Fibroblast of the aortic adventitia (primary cell): ENCODE data around the gene LBR. TPM values are rescaled to one million over a fixed set of nuclear protein-coding genes. Genes with fewer than 3 reads are reported as not detected.

Experiments
- DNase-seq: peaks from one replicate; pipeline ENCODE4 v3.0.0-alpha.2; 2010; ENCODE audit warnings: low read depth
- H3K4me3 ChIP-seq: 2 replicates; pipeline ENCODE4 v1.5.1; 2011; ENCODE audit warnings: low read depth, mild to moderate bottlenecking, control low read depth, low read length, moderate library complexity
- total RNA-seq: library from RNA; depleted of rRNA; stranded (reverse); fragments of >200 nt; gene quantifications from 2 replicates; pipeline ENCODE4 v1.2.3, GENCODE V29; 2012; ENCODE audit warnings: low replicate concordance
- TF ChIP-seq, protein P1 (sequence below): IDR thresholded peaks from 2 replicates; pipeline ENCODE4 v1.5.1; 2011; ENCODE audit warnings: mild to moderate bottlenecking, low read length, control low read depth, inconsistent platforms; ENCODE audit not compliant: insufficient read depth

Gene LBR
- total RNA-seq, 1 donor, result 32.1 TPM

DNA sequence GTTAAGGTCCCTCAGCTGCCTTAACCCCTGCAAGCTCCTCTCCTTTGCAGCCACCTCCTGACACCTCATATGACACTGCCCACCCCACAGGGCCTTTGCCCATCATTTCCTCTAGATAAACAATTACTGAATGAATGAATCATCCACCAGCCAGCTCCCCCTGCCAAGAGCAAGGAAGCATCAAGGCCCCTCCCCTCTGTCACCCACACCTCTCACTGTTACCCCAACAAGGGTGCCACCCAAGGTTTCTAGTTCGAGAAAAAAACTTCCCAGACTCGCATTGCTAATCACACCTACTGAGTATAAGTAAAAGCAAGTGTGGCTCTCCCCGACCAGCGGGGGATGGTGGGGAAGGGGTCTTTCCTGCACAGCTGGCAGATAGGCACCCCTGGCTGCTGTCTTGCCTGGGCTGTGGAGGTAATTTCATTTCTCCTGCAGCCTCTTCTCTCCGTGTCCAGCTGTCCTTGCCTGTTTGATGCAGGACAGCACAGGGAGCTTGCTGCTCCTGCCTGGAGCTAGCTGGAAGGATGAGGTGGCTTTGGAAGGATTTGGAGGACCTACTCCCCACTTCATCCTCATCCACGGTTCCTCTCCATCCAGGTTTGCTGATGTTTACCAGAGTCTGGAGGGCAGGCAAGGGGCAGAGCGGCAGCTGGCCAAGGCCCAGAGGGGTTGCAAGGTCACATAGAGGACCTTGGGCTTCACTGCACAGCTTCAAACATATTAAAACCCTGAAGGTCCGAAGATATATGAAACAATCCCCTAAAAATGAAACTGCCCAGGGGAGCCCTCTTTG lies 33.1 kb upstream of the LBR start:
- TF ChIP-seq, protein P1, sequence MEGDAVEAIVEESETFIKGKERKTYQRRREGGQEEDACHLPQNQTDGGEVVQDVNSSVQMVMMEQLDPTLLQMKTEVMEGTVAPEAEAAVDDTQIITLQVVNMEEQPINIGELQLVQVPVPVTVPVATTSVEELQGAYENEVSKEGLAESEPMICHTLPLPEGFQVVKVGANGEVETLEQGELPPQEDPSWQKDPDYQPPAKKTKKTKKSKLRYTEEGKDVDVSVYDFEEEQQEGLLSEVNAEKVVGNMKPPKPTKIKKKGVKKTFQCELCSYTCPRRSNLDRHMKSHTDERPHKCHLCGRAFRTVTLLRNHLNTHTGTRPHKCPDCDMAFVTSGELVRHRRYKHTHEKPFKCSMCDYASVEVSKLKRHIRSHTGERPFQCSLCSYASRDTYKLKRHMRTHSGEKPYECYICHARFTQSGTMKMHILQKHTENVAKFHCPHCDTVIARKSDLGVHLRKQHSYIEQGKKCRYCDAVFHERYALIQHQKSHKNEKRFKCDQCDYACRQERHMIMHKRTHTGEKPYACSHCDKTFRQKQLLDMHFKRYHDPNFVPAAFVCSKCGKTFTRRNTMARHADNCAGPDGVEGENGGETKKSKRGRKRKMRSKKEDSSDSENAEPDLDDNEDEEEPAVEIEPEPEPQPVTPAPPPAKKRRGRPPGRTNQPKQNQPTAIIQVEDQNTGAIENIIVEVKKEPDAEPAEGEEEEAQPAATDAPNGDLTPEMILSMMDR, result no peak
- H3K4me3 ChIP-seq, result no peak overlapping the region
- no peak for DNase-seq

DNA sequence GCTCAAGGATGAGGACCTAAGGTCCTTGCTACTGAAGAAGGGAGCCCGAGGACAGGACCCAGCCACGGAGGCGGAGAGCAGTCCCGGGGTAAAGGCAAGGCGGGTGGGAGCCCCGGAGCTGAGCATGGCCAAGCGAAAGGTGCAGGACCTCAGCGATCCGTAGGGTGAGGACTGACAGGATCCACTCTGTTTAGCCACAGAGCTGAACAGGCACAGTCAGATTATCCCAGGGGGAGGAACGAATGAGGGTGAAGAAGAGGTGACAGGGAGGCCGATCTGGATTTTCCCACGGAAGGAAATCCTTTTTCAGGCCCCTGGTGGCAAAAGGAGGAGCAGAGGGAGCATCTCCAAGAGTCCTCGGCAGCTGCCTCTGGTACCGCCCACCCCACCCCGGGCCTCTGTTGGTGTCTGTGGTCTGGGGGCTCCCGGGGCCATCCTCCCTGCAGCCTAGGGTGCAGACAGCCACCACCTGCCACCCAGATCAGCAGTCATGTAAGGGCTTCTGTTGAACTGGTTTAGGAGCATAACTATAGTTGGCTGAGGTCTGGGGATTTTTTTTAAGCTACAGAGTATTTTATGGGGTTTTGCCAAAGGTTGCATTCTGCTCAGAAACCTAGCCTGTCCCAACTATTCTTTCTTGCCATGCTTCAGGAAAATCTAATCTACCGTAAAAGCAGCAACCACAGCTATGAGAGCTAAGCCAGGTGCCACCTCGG lies 32.3 kb upstream of the LBR start:
- DNase-seq, result peak; percentile 63
- TF ChIP-seq, protein P1, result peak; percentile 4
- H3K4me3 ChIP-seq, result no peak overlapping the region

DNA sequence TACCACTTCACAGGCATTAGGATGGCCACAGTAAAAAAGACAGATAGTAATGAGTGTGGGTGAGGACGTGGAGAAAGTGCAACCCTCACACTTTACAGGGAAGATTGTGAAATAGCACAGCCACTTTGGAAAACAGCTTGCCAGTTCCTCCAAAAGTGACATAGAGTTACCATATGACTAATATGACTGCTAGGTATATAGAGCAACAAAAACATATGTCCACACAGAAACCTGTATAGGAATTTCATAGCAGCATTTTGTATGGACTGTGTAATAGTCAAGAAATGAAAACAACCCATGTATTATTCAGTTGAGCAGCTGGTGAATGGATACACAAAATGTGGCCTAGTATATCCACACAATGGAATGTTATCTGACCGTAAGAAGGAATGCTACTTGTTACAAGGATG lies 30.4 kb upstream of the LBR start:
- DNase-seq, result peak; percentile 37
- TF ChIP-seq, protein P1, result no peak
- H3K4me3 ChIP-seq, result no peak overlapping the region

DNA sequence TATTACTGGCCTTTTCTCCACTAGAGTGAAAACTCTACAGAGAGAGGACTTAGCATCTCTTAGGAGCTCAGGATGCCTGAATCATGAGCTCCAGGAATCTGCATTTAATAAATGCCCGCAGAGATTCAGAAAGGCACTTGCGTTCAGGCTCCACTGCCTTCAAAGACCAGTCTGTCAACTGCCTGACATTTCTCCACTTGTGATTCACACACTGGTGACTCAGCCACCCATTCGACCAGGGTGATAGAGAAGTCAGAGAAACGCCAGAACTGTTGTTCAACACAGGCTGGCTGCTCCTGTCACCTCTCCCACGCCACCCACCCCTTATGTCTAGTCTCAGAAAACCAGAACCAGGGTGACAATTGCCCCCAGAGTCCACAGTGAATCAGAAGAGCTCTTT lies 26.9 kb upstream of the LBR start:
- TF ChIP-seq, protein P1, result no peak
- peak; percentile 72 for DNase-seq
- H3K4me3 ChIP-seq, result no peak overlapping the region

DNA sequence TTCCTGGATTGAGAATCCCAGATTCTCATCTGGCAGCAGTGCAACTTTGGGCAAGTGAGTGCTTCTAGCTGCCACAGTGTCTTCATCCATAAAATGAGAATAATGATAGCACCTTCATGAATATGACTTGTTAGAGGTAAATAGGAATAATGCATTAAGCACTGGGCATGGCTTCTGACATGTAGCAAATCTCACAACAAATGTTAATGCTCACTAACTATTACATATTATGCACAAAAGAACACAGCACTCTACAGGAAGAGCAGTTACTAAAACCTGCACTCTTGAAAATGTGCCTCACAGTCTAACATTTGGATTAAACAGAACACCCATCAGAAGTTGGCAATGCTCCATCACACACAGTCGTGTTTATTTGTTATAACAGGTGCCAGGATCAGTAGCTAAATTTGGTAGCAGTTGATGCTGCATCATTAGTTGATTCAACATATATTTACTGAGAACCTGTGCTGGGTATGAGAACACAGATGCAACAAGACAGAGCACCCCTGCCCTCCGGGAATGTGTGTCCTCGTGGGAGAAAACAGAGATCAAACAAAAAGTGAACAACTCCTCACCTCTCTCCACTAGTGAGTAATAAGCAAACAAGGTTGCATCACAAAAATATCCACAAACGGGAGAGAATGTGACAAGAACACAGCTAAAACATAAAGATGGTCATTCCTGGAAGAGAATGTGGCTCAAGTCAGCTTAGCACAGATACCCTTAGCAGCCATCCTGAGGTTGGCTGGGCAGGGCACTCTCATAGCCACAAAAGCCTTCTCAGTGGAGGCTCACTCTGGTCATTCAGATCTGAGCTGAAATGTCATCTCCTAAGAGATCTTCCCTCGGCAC lies 26.2 kb upstream of the LBR start:
- H3K4me3 ChIP-seq, result no peak overlapping the region
- TF ChIP-seq, protein P1, result no peak
- DNase-seq, result no peak

DNA sequence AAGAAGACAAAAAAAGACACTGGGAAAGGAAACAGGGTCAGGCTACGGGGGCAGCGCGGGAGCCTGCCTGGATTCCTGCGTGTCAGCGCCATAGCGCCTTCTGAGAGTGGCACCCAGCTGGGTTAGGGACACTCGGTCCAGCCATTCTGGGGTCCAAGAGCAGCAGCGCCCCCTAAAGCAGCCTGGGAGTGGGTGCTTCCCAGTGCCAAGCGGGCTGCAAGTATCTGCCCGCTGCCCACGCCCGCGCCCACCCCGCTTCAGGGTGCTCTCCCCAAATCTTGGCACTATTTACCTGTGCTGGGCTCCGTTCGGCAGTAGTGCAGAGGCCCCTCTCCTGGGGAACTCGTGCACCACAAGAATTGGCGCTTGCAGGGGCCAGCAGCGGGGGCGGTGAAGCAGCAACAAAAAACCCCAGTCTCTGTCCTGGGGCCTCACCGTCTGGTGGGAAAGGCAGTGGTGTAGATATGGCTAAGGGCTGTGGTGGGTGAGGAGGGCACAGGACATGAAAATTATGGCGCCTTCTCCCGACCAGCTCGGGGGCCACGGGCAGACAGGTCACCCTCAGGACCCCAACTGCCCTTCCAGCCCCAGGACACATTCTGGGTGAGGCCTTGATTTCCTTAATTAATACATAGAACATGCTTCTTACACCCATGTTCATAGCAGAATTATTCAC lies 24.1 kb upstream of the LBR start:
- DNase-seq, result no peak
- H3K4me3 ChIP-seq, result no peak overlapping the region
- TF ChIP-seq, protein P1, result no peak
